DMS79 (cell line): ENCODE data around the gene ANKS1B.
"Not testable (repeated sequence)": the region's sequence is repeated elsewhere in the genome, so short reads cannot be mapped to it uniquely, and the experiment has no call there.

ENCODE experiments used
- DNase-seq: peaks from one replicate; lab custom pipeline; 2025; lab: John Stamatoyannopoulos, UW

Gene ANKS1B

DNA sequence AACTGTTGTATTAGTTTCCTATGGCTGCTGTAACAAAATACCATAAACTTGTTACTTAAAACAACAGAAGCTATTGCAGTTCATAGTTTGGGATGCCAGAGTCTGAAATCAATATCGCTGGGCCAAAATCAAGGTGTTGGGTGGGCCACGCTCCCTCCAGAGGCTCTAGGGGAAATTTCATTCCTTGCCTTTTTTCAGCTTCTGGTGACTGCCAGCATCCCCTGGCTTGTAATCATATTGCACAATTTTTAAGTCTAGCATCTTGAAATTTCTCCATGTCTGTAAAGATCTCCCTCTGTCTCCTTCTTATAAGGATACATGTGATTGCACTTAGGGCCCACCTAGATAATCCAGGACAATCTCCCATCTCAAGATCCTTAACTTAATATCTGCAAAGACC lies 386.0 kb downstream of the ANKS1B start:
- no peak for DNase-seq

DNA sequence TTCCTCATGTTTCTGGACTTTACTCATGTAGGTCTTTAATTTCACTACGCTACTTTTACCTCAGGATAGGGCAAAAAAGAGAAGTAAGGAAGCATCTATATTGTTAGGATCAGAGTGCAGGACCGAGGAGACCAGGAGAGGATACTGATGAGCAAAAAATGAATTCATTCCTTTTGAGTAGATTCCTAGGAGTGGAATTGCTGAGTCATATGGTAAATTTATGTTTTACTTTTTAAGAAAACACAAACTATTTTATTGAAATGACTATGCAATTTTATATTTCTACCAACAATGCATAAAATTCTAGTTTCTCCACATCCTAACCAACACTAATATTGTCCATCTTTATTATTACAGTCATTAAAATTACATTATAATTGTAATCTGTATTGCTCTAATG lies 388.0 kb downstream of the ANKS1B start:
- no peak for DNase-seq

DNA sequence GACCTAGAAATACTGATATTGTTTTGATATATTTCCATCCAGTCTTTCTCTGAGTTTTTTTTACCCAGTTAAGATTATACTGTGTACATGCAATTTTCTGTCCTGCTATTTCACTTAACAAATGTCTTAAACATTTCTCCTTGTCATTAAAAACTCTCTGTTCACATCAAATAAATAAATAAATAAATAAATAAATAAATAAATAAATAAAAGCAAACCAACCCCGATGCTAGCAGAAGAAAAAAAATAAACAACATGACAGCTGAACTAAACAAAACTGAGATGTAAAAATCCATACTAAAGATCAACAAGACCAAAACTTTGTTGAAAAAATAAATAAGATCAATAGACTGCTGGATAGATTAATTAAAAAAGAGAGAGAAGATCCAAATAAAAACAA lies 407.6 kb downstream of the ANKS1B start:
- not testable (repeated sequence) for DNase-seq

DNA sequence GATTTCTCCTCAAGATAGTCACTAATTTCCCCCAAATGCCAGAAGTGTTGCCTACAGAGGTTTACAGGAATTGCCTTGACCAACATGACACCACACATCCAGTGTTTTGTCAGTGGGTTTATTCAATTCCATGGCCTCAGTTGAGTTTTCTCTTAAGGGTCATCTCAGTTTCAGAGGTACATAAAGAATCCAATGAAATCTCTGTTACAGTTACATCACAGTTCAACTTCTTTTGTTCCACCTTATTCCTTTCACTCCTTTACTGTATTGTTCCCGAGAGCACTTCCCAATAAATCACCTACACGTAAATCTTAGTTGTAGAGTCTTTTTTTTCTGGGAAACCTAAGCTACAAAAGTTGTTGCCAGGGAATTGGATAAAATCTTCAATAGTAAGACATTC lies 410.8 kb downstream of the ANKS1B start:
- no peak for DNase-seq

DNA sequence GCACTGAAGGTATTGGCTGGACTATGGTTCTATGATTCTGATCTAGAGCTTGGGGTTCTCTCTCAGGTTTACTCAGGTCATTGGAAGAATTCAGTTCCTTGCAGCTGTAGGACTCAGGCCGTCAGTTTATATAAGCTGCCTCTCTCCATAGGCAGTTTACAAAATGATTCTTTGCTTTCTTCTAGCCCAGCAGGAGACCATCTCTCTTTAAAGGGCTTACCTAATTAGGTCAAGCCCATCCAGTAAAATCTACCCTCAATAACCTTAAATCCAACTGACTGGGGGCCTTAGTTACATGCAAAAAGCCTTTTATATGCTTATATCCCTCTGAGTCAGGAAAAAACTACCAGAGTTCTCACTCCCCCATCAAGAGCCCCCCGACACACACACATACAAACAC lies 417.7 kb downstream of the ANKS1B start:
- DNase-seq: no peak

DNA sequence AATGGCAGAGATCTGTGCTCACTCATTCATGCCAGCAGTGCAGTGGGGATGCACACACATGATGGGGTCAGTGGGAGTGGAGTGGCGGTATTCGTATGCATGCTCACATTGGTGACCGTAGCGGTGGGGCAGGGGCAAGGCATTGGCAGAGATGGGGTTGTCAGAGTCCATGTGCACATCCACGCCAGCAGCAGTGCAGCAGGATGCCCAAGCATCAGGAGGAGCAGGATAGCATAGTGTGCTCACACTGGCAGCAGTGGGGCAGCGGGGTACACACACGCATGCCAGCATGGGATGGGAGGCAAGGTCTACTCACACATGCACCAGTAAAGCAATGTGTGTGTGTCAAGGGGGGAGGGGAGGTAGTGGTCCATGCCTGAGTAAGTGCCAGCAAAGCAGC lies 426.6 kb downstream of the ANKS1B start:
- DNase-seq: no peak

DNA sequence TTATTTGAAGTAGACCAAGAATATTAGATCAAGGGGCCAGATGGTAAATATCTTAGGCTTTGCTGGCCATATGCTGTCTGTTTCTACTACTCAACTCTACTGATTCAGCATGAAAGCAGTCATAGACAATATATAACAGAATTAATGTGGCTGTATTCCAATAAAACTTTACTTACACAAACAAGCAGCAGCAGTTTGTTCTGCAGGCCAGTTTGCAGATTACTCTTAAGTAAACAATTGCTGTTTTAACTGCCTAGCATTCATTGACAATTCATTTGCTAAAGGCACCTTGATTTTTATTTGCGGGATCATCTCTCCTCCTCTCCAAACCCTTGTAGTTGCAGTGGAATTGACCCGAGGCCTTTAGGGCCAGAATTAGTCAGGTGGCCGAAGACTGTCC lies 431.3 kb downstream of the ANKS1B start:
- no peak for DNase-seq

DNA sequence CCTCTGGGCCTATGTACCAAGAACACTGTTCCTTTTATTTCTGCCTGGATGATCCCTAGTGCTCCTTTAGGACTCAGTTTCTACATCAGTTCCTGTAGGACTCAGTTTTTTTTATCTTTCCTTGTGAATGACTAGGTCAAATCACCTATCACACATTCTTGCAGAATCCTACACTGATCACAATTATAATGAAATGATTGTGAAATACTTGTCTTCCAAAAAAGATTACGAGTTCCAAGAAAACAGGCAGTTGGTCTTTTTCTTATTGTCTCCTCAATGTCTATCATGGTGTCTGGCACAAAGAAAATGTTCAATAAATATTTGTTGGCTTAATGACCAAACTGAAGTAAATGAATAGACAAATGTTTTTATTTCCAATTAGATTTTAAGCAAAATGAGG lies 432.7 kb downstream of the ANKS1B start:
- no peak for DNase-seq

DNA sequence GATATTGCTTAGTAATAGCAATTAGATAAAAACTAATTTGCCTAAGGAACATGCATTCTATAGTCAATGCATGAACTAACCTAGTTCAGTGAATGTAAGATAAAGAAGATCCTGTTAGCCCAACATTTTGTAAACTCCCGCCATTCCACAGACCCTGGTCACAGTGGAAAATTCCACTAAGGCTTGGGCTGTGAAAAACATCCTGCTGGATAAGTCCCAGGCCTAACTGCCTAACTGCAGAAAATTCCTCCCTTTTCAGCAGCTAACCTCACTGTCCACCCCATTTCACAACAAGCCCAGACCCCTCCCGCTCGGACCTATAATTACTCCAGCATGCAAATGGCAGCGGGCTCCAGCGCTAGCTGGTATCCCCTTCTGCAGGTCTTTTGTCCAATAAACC lies 435.1 kb downstream of the ANKS1B start:
- DNase-seq: no peak

DNA sequence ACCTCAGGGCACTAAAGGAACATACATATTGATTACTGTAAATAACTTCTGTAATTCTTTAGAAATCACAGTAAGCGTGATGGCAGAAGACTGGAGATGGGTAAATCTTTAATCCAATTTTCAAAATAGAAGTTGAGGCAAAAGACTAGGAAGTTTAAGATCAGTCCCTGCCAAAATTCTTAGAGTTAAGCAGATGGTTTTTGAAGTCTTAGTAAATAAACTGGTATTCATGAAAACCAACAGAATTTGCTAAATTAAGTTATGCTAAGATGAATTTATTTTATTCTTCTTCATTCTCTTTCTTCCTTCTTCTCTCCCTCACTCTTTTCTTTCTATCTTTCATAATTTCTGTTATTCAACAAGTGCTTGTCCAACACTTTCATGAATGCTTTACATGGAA lies 435.5 kb downstream of the ANKS1B start:
- DNase-seq: no peak

DNA sequence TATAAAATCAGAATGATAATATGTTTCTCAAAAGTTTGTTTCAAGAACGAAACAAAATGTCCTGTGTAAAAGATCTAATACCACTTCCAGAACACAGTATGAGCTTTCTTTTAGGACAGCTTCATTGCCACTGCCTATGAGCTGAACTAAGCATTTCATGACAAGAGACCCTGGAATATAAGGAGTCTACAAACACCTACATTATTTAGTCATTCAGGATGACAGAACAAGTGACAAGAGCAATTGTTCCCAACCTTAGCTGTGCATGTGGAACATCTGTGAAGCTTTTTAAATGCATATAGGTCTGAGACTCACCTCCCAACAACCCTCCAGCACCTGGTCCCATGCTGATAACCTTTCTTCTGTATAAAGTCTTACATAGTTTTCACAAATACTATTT lies 440.3 kb downstream of the ANKS1B start:
- no peak for DNase-seq

DNA sequence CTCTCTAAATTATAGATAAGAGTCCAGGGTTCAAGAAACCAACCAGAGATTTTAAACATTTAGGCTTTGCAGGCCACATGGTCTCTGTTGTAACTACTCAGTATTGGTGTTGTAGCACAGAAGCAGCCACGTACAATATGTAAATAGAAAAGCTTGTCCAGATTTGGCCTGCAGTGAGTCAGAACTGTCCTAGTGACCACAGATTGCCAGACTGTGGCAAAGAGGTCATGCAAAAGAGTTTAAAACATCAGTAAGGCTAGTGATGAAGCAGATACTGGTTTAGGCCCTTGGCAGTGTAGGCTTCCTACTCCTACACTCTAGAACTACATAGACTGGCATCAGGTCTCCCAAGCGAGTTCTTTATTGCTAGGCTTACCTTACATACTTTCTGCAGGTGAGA lies 454.8 kb downstream of the ANKS1B start:
- no peak for DNase-seq

DNA sequence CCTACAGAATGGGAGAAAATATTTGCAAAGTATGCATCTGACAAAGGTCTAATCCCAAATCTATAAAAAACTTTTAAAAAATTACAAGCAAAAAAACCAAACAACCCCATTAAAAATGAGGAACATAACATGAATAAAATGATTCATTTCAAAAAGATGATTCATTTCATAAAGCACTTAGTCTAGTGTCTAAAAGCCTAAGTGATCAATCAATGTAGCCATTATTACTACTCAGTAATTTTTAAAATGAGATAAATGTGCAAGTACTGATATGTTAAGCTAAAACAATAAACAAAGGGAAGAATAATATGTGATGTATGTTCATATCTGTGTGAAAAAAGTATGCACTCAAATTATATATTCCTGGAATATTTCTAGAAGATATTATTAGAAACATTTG lies 456.3 kb downstream of the ANKS1B start:
- no peak for DNase-seq

DNA sequence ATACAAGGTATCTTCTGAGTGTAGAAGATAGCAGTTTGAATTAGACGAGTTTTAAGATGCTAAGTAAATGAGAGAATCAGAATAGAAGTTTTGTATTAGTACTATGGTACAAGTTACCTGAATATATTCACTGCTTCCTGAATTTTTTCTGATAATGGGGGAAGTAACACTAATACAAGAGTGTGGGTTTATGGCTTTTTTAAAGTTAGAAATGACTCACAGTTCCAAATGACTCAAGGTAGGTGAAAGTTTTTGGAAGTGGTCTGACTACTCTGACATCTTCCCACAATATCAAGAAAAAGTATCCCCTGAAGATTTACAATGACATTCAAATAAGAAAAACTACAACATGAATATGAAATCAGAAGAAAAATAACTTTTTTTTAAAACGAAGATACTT lies 460.9 kb downstream of the ANKS1B start:
- no peak for DNase-seq

DNA sequence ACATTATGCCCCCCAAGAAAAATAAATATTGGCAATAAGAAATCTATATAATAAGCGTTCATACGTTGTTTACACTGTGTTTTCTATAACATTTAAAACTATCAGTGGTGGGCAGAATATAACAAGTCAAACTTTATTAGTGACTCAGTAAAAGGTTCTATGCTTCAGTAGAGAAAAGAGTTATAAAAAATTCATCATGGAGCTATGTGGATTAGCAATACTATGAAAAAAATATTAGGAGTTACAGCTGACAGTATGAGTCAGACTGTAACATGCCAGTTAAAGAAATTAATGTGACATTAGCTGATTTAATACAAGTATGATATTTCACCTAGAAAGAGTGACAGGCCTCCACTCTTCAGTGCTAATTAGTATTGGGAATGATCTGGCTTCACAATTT lies 462.3 kb downstream of the ANKS1B start:
- no peak for DNase-seq

DNA sequence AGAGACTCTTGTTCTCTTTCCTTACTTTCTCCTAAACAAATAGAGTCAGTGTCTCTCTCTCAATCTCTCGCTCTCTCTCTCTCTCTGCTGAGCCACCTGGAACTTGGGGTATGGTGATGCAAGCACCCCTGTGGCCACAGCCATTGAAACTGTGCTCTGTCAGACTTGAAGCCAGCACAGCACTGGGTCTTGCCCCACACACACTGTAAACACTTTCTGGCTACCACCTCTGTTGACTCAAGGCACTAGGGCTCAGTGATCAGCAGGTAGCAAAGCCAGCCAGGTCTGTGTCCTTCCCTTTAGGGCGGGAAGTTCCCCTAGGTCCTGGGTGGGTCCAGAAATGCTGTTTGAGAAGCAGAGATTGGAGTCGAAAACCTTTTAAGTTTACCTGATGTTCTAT lies 463.1 kb downstream of the ANKS1B start:
- no peak for DNase-seq

DNA sequence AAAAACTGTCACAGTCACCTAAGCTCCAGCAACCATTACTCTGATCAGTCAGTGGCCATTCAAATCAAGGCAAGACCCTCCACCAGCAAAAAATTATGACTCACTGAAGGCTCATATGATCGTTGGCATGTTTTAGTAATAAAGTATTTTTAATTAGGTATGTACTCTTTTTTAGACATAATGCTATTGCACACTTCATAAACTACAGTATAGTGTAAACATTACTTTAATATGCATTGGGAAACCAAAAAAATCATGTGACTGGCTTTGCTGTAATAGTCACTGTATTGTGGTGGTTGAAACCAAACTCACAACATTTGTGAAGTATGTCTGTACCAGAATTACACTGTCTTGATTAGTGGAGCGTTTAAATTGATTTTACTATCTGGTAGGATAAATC lies 471.7 kb downstream of the ANKS1B start:
- no peak for DNase-seq

DNA sequence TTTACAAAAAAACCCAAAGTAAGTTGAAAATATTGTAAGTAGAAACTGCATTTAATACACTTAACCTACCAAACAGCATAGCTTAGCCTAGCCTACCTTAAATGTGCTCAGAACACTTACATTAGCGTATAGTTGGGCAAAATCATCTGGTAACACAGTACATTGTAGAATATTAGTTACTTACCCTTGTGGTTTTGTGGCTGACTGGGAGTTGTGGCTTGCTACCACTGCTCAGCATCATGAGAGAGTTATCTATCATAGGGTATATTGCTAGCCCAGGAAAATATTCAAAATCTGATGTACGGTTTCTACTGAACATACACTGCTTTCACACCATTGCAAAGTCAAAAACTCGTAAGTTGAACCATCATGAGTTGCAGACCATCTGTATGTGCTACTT lies 478.9 kb downstream of the ANKS1B start:
- DNase-seq: no peak

DNA sequence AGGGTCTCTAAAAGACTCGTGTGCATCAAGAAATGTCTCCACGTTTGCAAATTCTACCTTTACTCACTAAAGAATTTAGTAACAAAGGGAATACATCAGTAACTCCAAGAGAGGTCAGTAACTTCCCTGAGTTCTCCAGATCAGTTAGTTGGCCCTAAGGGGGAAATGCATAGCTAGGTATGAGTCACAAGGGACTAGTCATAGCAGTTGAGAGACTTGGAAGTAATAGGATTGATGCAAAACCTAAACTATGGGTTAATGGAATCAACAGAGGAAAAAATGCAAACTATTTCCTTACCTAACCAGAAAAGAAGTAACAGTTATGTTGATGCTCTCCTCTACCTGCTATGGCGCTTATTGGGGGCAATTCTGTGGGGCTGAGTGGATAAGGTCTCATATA lies 486.0 kb downstream of the ANKS1B start:
- DNase-seq: no peak

DNA sequence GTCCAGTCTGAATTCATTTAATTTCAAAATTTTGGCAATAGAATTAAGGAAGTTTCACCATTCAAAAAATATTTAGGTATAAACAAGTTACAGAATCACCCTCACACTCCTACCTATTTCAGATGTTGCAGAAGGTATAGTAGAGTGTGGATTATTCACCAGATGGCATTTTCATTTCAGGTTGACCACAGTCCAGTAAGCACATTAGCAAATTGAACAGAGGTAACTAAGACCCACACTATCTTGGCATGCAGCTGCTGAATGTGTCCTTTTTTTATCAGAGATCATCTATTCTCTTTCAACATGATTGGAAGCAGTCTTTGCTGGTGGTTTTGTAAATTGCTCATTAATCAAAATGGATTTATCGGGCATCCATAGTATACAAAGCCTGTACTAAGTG lies 488.9 kb downstream of the ANKS1B start:
- no peak for DNase-seq

DNA sequence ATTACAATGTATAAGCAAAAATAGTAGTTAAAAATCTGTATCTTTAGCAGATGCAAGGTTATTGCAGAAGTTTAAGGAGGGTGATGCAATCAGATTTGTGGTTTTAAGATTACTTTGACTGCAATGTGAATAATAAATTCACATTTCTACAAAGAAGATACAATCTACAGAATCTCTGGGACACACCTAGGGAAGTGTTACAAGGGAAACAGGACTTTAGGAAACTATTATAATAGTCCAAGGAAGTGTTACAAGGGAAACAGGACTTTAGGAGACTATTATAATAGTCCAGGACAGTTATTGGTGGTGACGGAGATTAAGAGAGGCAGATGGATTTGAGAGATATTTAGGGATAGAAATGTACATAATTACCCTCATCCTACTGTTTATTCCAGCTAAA lies 491.5 kb downstream of the ANKS1B start:
- DNase-seq: no peak

DNA sequence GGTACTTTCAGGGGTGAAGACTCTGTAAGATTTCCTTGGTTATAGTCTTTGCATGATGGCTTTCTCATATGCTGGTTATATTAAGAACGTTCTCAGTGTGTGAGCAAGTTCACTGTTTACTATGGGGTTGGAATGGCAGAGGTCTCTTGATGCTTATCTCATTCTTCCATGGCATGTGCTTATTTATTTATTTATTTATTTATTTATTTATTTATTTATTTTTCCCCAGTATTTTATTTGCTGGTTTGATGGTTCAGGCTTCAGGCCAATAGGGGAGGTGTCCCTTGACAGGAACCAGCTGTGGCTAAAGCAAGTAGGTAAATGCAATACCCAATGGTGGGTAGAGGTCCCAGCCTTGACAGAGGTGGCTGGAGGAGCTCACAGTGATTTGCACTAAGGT lies 498.5 kb downstream of the ANKS1B start:
- no peak for DNase-seq

DNA sequence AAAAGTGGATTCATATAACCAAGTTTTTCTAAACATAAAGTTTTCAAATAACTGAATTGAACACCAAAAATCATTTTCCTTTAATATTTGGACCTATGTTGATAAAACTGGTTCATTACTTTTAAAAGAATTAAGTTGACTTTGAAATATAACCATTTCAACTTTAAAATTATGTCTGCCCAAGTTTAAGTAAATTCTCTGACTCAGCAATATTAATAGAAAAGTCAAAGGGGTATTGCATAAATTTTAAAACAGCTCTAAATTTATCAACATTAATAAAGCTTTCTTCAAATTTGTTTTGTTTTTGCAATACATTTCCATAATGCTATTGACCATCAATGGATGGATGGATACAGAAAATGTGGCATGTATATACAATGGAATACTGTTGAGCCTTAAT lies 505.6 kb downstream of the ANKS1B start:
- no peak for DNase-seq

DNA sequence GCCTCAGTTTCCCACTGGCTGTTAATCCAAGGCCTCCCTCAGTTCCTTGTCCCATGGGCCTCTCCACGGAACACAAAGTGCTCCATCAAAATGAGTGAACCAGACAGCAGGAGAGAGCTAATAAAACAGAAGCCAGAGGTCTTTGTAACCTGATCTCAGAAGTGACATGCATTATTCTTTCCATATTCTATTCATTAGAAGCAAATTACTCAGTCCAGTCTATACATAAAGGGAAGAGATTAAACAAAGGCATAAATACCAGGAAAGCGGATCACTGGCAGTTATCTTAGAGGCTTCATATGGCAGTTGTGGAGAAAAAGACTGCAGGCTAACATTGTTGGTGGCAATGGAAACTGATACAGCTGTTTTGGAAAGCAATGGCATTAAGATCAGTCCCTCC lies 507.8 kb downstream of the ANKS1B start:
- no peak for DNase-seq

DNA sequence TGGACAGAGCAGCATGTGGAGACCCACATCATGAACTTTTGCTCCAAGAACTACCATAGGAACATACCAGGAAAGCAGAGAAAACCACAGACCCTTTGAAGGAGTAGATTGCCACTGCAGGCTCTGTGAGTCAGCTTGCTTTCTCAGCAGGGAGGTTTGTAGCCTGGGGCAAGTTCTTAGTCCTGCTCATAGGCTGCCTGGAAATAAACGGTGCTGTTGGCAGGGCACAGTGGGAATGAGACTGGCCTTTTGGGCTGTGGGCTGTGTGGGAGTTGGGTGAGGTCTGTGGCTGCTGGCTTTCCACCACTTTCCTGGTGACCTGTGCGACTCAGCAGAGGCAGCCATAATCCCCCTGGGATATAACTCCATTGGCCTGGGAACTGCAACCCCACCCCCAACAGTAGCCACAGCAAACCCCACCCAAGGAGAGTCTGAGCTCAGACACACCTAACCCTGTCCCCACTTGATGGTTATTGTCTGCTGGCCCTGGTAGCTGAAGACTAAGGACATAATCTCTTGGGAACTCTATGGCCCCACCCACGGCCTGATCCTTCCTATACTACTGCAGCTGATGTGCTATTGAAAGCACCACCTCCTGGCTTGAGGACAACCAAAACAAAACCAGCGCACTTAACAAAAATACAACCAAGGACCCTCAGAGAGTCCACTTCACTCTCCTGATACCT lies 529.2 kb downstream of the ANKS1B start:
- no peak for DNase-seq
